Measurements from ENCODE around the gene CCBE1.
"Not testable (repeated sequence)": the region's sequence is repeated elsewhere in the genome, so short reads cannot be mapped to it uniquely, and the experiment has no call there.

Gene CCBE1

GRCh38 chr18:59684777-59685176, 12.4 kb downstream of the CCBE1 start:
- no peak for DNase-seq

- no peak for DNase-seq
These were observed 15.7 kb downstream of the CCBE1 start for GRCh38 chr18:59681521-59682004.

DNA sequence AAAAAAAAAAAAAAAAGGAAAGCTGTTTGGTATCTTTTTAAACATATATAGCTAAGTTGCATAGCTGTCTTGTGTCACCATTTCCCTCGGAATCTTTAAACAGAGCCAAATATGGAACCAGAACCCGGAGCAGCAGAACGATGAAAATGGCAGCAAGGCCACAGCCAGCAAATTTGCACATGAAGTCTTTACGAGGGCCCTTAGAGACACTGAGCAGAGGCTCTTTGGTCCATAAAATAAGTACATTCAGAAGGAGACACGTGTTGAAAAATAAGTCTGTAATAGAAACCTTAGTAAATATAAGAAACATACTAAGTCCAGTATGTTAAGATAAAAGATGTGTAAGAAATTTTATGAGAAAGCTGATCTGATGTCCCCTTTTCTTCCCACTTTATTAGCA, 16.2 kb downstream of the CCBE1 start:
- no peak for DNase-seq

DNA sequence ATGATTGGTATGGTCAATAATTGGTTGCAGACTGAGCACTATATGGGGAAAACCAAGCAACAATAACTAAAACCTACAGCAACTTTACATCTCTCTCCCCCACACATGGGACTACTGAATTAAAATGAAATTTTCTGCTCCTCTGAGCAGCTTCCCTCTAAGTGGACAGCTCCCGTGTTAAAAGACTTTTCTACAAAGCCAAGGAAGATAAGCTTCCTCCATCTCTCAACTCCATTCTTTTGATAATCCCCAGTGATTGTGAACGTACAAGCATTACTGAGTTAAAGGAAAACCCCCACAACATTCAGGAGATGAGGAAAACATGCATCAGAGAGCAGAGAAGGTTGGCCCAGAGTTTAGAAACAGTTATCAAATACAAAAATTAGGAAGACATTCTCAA, 21.9 kb downstream of the CCBE1 start:
- no peak for DNase-seq

DNA sequence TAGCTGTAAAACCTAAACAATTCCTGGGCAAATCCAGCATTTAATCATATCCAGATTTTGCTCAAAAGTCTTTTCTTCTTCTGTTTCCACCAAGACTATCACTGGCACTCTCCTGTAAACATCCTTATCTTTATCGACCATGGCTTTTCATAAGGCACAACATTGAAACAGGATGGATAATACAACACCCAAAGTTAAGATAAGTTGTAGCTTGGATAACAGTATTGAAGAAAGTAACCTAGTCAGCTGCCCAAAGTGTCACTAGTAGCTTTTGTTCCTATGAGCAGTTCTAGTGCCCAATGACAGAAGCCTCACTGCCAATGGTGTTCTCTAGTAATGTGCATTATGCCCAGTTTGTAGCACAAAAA, 22.3 kb downstream of the CCBE1 start:
- no peak for DNase-seq

- no peak for DNase-seq
These were observed 22.9 kb downstream of the CCBE1 start for GRCh38 chr18:59674186-59674902.

DNA sequence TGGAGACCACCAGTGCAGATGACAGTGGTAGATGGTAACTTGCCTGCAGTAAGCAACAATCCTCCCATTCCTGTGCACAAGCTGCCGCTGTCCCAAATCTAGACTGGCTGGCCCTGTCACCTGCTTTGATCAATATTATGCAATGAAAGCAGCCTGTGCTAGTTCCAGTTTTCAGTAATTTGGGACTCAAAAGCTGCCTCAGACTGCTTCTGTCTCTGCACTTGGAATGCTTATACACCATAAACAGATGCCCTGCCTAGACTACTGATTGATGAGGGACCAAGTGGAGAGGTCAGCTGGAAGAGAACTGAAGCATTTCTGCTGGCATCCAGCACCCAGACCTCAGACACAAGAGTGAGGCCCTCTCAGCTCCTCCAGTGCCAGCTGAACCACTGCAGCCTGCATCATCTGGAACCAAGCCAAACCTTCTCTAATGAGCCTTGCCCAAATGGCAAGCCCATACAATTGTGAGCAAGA, 24.9 kb downstream of the CCBE1 start:
- DNase-seq: peak in 5 of 56 donors; percentile 3 to 20 (median 6)

DNA sequence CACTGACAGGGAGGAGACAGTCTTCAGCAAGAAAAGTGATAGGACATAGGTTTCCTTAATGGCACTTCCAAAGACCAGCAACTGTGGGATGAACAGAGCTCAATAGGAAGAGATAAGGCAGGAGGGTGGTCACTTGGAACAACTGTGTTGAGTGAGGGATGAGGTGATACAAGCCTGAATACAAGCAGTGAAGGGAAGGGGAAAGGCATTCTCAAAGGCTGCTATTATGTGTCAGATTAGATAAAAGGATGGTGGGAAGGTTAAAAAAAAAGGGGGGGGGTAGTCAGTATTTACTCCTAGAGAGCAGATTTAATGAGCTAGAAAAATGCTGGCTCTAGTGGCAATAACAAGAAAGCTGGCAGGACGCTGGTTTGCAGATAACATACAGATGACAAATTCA, 25.7 kb downstream of the CCBE1 start:
- no peak for DNase-seq

- no peak for DNase-seq
These were observed 27.2 kb downstream of the CCBE1 start for GRCh38 chr18:59669872-59670657.

DNA sequence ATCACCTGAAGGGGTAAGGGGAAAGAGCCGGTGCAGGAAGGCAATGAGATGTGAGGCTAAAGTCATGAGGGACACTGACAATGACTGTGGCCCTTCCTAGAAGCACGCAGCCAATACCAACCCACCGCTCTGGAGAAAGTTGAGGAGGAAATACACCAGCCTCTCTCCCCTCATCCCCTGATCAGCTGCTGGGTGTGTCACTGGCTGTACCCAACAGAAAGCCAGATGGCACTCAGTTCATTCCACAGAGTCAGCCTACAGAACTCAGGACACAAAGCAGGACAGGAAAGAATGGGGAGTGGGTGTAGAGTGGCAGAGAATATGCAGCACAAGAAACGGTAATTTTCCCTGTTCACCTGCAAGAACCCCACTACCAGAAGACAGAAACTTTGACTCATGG, 29.7 kb downstream of the CCBE1 start:
- DNase-seq: no peak

- DNase-seq: not testable (repeated sequence)
These were observed 31.2 kb downstream of the CCBE1 start for GRCh38 chr18:59666007-59666402.

DNA sequence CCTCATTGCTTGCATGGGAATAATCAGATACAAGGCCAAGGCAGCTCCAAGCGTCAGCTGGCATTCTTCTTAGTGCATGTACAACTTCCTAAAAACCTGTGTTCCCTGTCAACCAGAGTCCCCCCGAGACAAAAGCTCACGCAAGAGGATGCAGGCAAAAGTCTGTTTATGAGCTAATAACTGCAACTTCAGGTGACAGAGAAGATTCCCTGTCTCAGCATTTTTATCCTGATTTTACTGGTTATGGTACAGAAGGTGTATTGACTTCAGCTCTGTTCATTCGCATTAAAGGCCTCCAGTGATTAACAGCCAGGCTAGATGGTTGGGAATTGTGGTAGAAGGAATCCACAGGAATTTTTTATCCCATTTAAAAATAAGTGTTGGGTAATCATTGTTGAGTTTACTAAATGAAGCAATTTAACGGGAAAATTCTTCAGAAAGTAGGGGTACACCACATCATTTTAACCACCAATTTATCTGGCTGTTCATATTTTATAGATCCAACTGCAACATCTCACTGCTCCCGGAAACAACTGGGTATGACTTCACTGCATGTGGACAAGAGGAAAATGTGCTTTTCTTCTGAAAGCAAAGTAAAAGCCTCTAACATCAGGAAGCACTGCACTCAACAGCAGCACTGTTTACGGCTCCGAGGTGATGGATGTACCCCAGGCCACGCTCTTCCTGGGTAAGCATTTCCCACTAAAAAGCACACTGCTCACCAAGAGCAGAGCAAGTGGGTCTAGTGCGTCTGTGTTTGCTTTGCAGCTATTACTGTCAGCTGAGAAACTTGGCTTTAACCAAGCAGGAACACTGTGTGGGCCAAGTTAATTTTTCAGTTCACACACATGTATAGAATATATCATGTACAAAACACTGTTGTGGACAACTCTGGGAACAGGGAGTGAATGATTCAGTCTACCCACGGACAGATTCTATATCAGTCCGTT, 31.9 kb downstream of the CCBE1 start:
- no peak for DNase-seq

- DNase-seq: no peak
These were observed 32.9 kb downstream of the CCBE1 start for GRCh38 chr18:59664329-59664728.

DNA sequence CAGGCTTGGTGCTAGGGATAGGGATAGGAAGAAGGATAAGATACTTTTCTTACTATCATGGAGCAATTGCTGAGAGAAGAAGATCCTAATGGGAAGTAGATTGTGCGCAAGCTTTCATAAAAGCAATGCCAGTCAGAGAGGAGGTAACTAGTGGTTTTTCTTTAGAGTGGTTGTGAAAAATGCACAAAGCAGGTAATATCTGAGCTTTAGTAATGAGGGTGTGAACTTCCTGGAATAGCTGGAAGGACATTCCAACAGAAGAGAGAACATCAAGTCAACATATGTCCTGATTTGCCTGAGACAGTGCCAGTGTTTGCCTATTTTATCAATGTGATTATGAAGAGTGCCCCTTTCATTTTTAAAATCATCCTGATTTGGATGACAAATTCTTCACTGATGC, 34.1 kb downstream of the CCBE1 start:
- no peak for DNase-seq

DNA sequence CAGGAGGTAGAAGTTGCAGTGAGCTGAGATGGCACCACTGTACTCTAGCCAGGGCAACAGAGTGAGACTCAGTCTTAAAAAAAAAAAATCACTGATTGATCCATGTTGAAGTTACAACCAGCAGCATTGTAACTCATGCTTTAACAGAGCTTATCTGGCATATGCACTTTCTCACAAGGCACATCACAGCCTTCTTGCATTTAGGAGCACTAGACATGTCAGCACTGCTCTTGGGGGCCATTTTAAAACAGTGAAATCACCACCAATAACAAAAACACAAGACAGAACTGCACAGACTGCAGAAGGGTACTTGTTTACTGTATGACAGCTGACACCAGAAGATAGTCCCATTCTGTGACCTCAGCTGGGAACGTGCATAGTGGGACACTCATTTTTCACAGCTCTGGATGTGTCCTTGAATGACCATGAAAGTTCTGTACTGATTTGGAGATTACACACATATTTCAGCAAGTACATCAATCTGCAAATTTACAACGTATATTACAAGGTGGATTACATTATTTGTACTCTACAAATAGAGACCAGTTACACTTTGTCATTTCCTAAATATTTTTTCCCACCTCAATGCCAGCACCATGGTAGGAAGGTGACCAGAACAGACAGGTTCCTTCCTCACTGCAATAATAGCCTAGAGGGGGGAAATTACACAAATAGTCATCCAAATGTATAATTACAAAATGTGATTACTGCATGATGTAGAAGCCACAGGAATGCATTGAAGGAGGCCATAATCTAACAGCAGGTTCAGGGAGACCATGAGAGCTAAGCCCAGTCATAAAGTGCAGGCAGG, 35.1 kb downstream of the CCBE1 start:
- DNase-seq: no peak

DNA sequence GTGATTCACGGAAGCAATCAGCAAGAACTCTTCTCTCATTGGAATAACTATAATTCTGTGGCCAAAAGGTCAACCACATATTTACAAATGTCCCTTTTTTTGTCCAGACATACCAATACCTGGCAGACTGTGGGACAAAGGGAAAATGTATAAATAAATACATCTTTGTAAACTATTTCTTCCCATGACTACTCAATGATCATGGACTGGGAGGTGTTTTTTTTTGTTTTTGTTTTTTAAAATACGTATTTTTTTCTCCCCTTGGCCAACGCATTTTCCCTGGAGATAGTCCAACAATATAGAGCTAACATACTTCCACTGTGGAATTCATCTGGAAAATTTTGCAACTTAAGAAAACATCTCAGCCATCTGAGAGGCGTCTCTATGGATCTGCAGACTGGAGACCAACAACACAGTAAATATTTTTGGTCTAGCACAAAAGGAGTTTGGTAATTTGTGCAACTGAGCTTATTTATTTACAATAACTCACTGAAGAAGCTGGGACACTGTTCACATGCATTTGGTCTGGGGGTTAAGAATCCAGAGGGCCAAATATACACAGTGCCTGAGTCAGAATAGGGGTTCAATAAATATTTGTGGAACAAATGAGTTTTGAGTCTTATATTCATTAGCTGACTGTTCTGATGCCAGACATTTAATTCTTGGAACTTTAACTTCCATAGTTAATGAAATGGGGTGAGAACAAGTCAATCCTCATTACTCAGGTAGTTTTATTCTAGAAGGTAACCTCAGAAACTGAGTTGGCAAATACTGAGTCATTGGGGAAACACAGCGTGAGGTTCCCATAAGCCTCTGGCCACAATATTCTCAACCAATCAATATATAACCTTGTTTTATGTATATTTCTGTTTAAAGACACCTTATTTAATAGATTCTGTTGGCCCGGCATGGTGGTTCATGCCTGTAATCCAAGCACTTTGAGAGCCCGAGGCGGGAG, 36.2 kb downstream of the CCBE1 start:
- DNase-seq: no peak

DNA sequence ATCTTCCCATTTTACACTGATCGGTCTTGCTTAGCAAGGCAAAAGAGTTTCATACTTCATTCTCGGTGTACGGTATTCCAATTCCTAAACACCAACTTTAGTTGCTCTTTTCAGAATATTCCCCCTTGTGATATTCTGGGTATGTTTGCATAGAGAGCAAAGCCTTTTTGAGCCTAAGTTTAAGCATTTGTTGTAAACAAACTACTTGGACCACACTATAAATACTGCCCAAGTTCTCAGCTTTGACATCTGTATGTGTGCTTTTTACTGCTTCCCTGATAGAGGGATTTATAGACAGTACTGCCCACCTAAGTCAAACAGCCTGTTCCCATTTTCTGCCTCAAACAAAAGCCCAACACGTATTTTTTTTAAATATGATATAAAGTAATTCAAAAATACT, 36.9 kb downstream of the CCBE1 start:
- no peak for DNase-seq

GRCh38 chr18:59659508-59660170, 37.6 kb downstream of the CCBE1 start:
- DNase-seq: no peak

DNA sequence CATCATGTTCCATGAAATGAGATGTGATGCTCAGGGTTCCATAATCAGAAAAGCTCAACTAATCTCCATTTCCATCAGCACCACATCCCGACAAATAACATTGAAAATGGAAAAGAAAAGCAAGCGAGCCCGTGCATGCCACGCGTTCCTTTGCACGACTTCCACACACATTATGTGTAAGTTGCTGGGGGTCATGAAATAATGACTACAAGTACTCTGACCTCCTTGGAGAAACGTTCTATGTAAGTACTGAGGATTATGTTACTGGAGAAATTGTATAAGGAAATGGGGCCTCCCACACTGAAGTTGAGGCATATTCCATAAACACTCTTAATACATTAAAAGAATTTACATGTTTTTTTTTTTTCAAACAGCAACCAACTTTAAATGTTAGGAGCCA, 38.3 kb downstream of the CCBE1 start:
- no peak for DNase-seq

Measured in nucleus accumbens (tissue), 56 donors.